Prostate gland (tissue), 2 donors: ENCODE results near the gene MRPS27. TPM values are rescaled to one million over a fixed set of nuclear protein-coding genes. Genes with fewer than 3 reads are reported as not detected.

Experiments used
- DNase-seq: peaks from one replicate; pipeline ENCODE4 v3.0.0-alpha.2; 2019; ENCODE audit warnings: low spot score
- H3K27ac ChIP-seq, 2 donors: fragments of 200-600 bp; sonication (generic); 2 replicates each; pipeline ENCODE4 v1.5.1; 2017 to 2019
- H3K27me3 ChIP-seq: fragments of 200-600 bp; sonication (generic); replicated peaks from 2 replicates; pipeline ENCODE4 v1.5.1; 2019; ENCODE audit not compliant: insufficient read depth
- H3K36me3 ChIP-seq, 2 donors: fragments of 200-600 bp; sonication (generic); 1 replicate in 1 of 2; 2 replicates in 1 of 2; pipeline versions ENCODE4 v1.5.1 to v1.8.1; 2017 to 2019
- H3K4me1 ChIP-seq: fragments of 200-600 bp; sonication (generic); replicated peaks from 2 replicates; pipeline ENCODE4 v1.5.1; 2019
- H3K4me3 ChIP-seq, 2 donors: fragments of 200-600 bp; sonication (generic); 2 replicates each; pipeline ENCODE4 v1.5.1; 2017 to 2019
- H3K9me3 ChIP-seq: fragments of 200-600 bp; sonication (generic); 2 replicates; pipeline ENCODE4 v1.5.1; 2017
- CTCF ChIP-seq, 4 experiments: fragments of 200-600 bp in 2 of 4; fragments of 450-650 bp in 2 of 4; sonication (generic) in 2 of 4; IDR thresholded peaks; 1 replicate in 3 of 4; 2 replicates in 1 of 4; pipeline ENCODE4 v1.5.1; 2016 to 2019; ENCODE audit warnings: antibody characterized with exemption in 4 of 4, mild to moderate bottlenecking in 2 of 4, moderate library complexity in 2 of 4
- POLR2A ChIP-seq: fragments of 450-650 bp; IDR thresholded peaks from one replicate; pipeline ENCODE4 v1.6.1; 2016; ENCODE audit warnings: antibody characterized with exemption, mild to moderate bottlenecking
- POLR2AphosphoS5 ChIP-seq: sonication (generic); formaldehyde crosslinking; IDR thresholded peaks from one replicate; pipeline ENCODE4 v1.6.1; 2017; ENCODE audit warnings: antibody characterized with exemption
- WGBS: methylation state at CpG from one replicate; pipeline ENCODE4 v1.1.5; 2018; 5-methylcytosine and 5-hydroxymethylcytosine counted together
- intact Hi-C: fragments of 100-400 bp; cut with DNase I; formaldehyde crosslinking; loops from one replicate; pipeline ENCODE4 v1.14.2; 2022
- total RNA-seq, 2 donors: library from RNA; depleted of rRNA; stranded (reverse); fragments of >200 nt; gene quantifications; one replicate each; pipeline ENCODE4 v1.1.0, GENCODE V29; 2016

Gene MRPS27
- total RNA-seq, 2 donors from 2014 or later: 43.3 to 51.1 TPM

DNA sequence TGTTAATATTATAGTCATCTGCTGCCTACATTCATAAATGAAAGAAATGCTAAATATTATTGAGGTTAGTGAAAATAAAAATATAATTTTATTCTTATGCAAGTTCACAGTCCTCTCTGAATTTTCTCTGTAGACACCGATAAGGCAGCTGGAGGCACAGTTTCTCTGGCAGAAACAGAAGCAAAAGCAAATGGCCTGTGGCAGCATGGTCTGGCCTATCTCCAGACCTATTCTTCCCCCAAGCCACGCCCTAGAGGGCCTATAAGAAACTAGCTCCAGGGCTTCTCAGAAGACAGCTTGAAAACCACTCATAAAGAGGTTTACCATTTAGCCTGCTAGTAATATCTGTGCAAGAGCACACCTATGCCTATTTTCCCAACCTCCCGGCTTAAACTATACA lies 28.4 kb downstream of the MRPS27 start:
- Histone ChIP-seq H3K9me3 (no peaks in the 10 kb centered on the region), H3K27me3 (no peaks in the 10 kb centered on the region), H3K36me3 (no peaks in the 10 kb centered on the region), H3K4me3 (no peak overlapping the region), H3K4me1 (no peaks in the 10 kb centered on the region), H3K27ac (no peak overlapping the region)
- WGBS: 86% methylated on average over 3 of the region's 3 CpGs
- DNase-seq: no peak
- no peak for TF ChIP-seq CTCF (IDR thresholded peaks at IDR 0.05)
- TF ChIP-seq POLR2AphosphoS5: no peak
- no peak for TF ChIP-seq POLR2A
- intact Hi-C loops: no loop called here

- intact Hi-C loops: no loop called here
- no peak overlapping the region for H3K4me3 ChIP-seq
- WGBS: 87% methylated on average over 6 of the region's 6 CpGs
- DNase-seq: no peak
- H3K27me3 ChIP-seq: no peaks in the 10 kb centered on the region
- H3K4me1 ChIP-seq: no peaks in the 10 kb centered on the region
- no peaks in the 10 kb centered on the region for H3K9me3 ChIP-seq
- H3K27ac ChIP-seq: no peak overlapping the region
- H3K36me3 ChIP-seq: no peaks in the 10 kb centered on the region
- no peak for TF ChIP-seq POLR2A
- TF ChIP-seq POLR2AphosphoS5: no peak
Measured at GRCh38 chr5:72290356-72291133, 29.5 kb downstream of the MRPS27 start.

DNA sequence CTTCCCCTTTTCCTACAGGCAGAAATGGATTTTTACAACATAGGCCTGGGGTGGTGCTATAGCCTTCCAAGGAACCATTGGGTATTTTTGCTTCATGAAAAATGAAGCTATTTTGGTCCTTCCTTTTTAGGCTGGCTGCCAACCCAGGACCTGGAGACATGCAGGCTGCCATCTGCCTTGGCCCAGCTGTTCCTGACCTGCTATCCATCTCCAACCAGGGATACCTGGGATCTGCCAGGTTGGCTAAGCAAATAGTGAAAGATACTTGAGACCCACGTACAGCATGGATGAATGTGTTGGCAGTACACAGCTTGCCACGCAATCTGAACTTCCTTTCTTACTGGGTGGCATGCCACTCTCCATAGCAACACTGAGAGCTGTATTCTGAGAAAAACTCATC lies 31.1 kb downstream of the MRPS27 start:
- intact Hi-C loops: loop anchor here (10.0 kb wide), 1 partner anchor 314 kb away; no protein-coding TSS in a partner anchor
- Histone ChIP-seq H3K36me3 (no peaks in the 10 kb centered on the region), H3K4me1 (no peaks in the 10 kb centered on the region), H3K9me3 (no peaks in the 10 kb centered on the region), H3K4me3 (no peak overlapping the region), H3K27me3 (no peaks in the 10 kb centered on the region), H3K27ac (peak overlapping the region in 1 of 2 donors; percentile 14)
- TF ChIP-seq CTCF (IDR thresholded peaks at IDR 0.05): no peak
- TF ChIP-seq POLR2AphosphoS5: no peak
- TF ChIP-seq POLR2A: no peak
- no peak for DNase-seq
- 42% methylated on average over 2 of the region's 2 CpGs for WGBS

- intact Hi-C loops: loop anchor here (10.0 kb wide), 1 partner anchor 312 kb away; no protein-coding TSS in a partner anchor
Measured at GRCh38 chr5:72286798-72287197, 33.2 kb downstream of the MRPS27 start.

GRCh38 chr5:72285424-72285821 lies 34.6 kb downstream of the MRPS27 start:
- Histone ChIP-seq H3K36me3 (no peaks in the 10 kb centered on the region), H3K9me3 (no peaks in the 10 kb centered on the region), H3K27ac (no peak overlapping the region), H3K27me3 (no peaks in the 10 kb centered on the region), H3K4me1 (no peaks in the 10 kb centered on the region), H3K4me3 (no peak overlapping the region)
- intact Hi-C loops: loop anchor here (10.0 kb wide), 1 partner anchor 311 kb away; no protein-coding TSS in a partner anchor
- WGBS: 95% methylated on average over 3 of the region's 3 CpGs
- no peak for DNase-seq
- TF ChIP-seq POLR2AphosphoS5: no peak
- no peak for TF ChIP-seq POLR2A
- TF ChIP-seq CTCF (IDR thresholded peaks at IDR 0.05): no peak

More at GRCh38 chr5:72286798-72287197, 33.2 kb downstream of the MRPS27 start:
- TF ChIP-seq POLR2AphosphoS5 (no peak), CTCF (IDR thresholded peaks at IDR 0.05) (no peak), POLR2A (no peak)
- 97% methylated on average over 5 of the region's 5 CpGs for WGBS
- H3K9me3 ChIP-seq: no peaks in the 10 kb centered on the region
- no peak for DNase-seq
- H3K27me3 ChIP-seq: no peaks in the 10 kb centered on the region
- H3K4me1 ChIP-seq: no peaks in the 10 kb centered on the region
- no peaks in the 10 kb centered on the region for H3K36me3 ChIP-seq
- H3K4me3 ChIP-seq: no peak overlapping the region
- H3K27ac ChIP-seq: no peak overlapping the region
